GM12878 (cell line): ENCODE results near the gene PPP1R3G. TPM values are rescaled to one million over a fixed set of nuclear protein-coding genes. Genes with fewer than 3 reads are reported as not detected.

Experiments used
- ATAC-seq: fragments of 200-7000 bp; cut with Tn5 transposase; 3 replicates; pipeline ENCODE4 v1.9.1; 2020; ENCODE audit warnings: mild to moderate bottlenecking, moderate library complexity
- BruUV-seq: library from RNA; stranded (reverse); fragments of 400-500 nt; replicated peaks from 2 replicates; lab custom pipeline; 2021; lab: Mats Ljungman, UMichigan
- CTCF ChIA-PET: fragments of 300-600 bp; sonication (Branson Sonifier 250); formaldehyde crosslinking; extraction: SDS; loops from one replicate; lab custom pipeline; 2021; ENCODE audit warnings: inconsistent platforms; lab: Yijun Ruan, JAX
- POLR2A ChIA-PET: fragments of 350-600 bp; formaldehyde crosslinking; extraction: SDS; loops from one replicate; lab custom pipeline; 2021; ENCODE audit warnings: inconsistent platforms; lab: Charles Lee
- RAD21 ChIA-PET: fragments of 300-600 bp; sonication (Branson Sonifier 250); formaldehyde crosslinking; loops from one replicate; lab custom pipeline; 2023; ENCODE audit warnings: antibody characterized with exemption; ENCODE audit not compliant: unreplicated experiment; lab: Charles Lee
- SMC1A ChIA-PET: fragments of 300-600 bp; sonication (Branson Sonifier 250); formaldehyde crosslinking; loops from one replicate; lab custom pipeline; 2023; ENCODE audit not compliant: unreplicated experiment, uncharacterized antibody; lab: Charles Lee
- DNase-seq: peaks from one replicate; pipeline ENCODE4 v3.0.0-alpha.2; 2011; ENCODE audit warnings: low read depth, low spot score
- FAIRE-seq: peaks from 3 replicates; lab custom pipeline; 2011; peaks lifted over from hg19 to GRCh38; lab: Jason Lieb, UNC
- H2AFZ ChIP-seq: 2 replicates; pipeline ENCODE4 v1.6.0; 2011; ENCODE audit warnings: low read depth, low read length, control low read depth; ENCODE audit not compliant: control insufficient read depth
- H3K27ac ChIP-seq: 2 replicates; pipeline ENCODE4 v1.5.1; 2011; ENCODE audit warnings: control low read depth; ENCODE audit not compliant: control insufficient read depth, insufficient read depth
- H3K27me3 ChIP-seq, 2 experiments: replicated peaks in 1 of 2; 2 replicates each; pipeline versions ENCODE4 v1.6.0 to v1.6.1; 2011; ENCODE audit warnings: low read length in 1 of 2; ENCODE audit not compliant: control insufficient read depth in 2 of 2, insufficient read depth in 2 of 2
- H3K36me3 ChIP-seq, 2 experiments: 2 replicates each; pipeline ENCODE4 v1.5.1; 2011; ENCODE audit warnings: low read length in 1 of 2; ENCODE audit not compliant: control insufficient read depth in 2 of 2, insufficient read depth in 2 of 2
- H3K4me1 ChIP-seq: 2 replicates; pipeline ENCODE4 v1.6.1; 2011; ENCODE audit warnings: mild to moderate bottlenecking, low read length, moderate library complexity, mixed read lengths; ENCODE audit not compliant: control insufficient read depth, insufficient read depth
- H3K4me2 ChIP-seq: 2 replicates; pipeline ENCODE4 v1.6.0; 2011; ENCODE audit warnings: control low read depth; ENCODE audit not compliant: control insufficient read depth, insufficient read depth
- H3K4me3 ChIP-seq: fragments of 200-600 bp; sonication (generic); 2 replicates; pipeline ENCODE4 v1.5.1; 2016
- H3K79me2 ChIP-seq: 2 replicates; pipeline ENCODE4 v1.6.0; 2011; ENCODE audit warnings: low read length; ENCODE audit not compliant: control insufficient read depth, insufficient read depth
- H3K9ac ChIP-seq: 2 replicates; pipeline ENCODE4 v1.8.0; 2011; ENCODE audit warnings: low read length, control low read depth, mixed read lengths; ENCODE audit not compliant: control insufficient read depth, insufficient read depth
- H3K9me3 ChIP-seq: replicated peaks from 3 replicates; pipeline ENCODE4 v1.5.1; 2011; ENCODE audit warnings: mild to moderate bottlenecking, low read length; ENCODE audit not compliant: control insufficient read depth, insufficient read depth
- H4K20me1 ChIP-seq: 2 replicates; pipeline ENCODE4 v1.6.0; 2011; ENCODE audit not compliant: control insufficient read depth, insufficient read depth
- CBFB ChIP-seq: IDR thresholded peaks from 2 replicates; pipeline ENCODE4 v1.6.1; 2016; ENCODE audit warnings: antibody characterized with exemption, low read depth
- CHD4 ChIP-seq: fragments of 200-600 bp; sonication (generic); IDR thresholded peaks from 2 replicates; pipeline ENCODE4 v1.6.1; 2016; ENCODE audit warnings: mild to moderate bottlenecking
- CREB1 ChIP-seq: IDR thresholded peaks from 2 replicates; pipeline ENCODE4 v1.6.1; 2012; ENCODE audit warnings: low read depth, mild to moderate bottlenecking, inconsistent platforms
- CTCF ChIP-seq, 3 experiments: IDR thresholded peaks in 2 of 3; conservative IDR thresholded peaks in 1 of 3; 2 replicates each; pipeline ENCODE4 v1.5.1; 2011; ENCODE audit warnings: low read depth in 3 of 3, low read length in 3 of 3, mild to moderate bottlenecking in 3 of 3, control low read depth in 2 of 3, moderate library complexity in 2 of 3, inconsistent platforms in 1 of 3, mixed read lengths in 1 of 3; ENCODE audit not compliant: control insufficient read depth in 2 of 3, insufficient read depth in 1 of 3; ENCODE audit errors: extremely low read depth in 1 of 3
- E4F1 ChIP-seq: fragments of 450-650 bp; IDR thresholded peaks from 2 replicates; pipeline ENCODE4 v1.6.1; 2018; ENCODE audit warnings: borderline replicate concordance, mild to moderate bottlenecking; ENCODE audit not compliant: partially characterized antibody
- JUNB ChIP-seq: IDR thresholded peaks from 2 replicates; pipeline ENCODE4 v1.6.1; 2016; ENCODE audit warnings: antibody characterized with exemption, mild to moderate bottlenecking
- MYC ChIP-seq: IDR thresholded peaks from 2 replicates; pipeline ENCODE4 v1.6.1; 2011; ENCODE audit warnings: mild to moderate bottlenecking, low read length, moderate library complexity, inconsistent platforms; ENCODE audit not compliant: insufficient read depth, insufficient replicate concordance, insufficient read length, severe bottlenecking
- NFIC ChIP-seq: IDR thresholded peaks from 2 replicates; pipeline ENCODE4 v1.6.1; 2012; ENCODE audit warnings: low read depth, mild to moderate bottlenecking, inconsistent platforms, low read length, moderate library complexity
- NR2F1 ChIP-seq: fragments of 450-650 bp; conservative IDR thresholded peaks from 2 replicates; pipeline ENCODE4 v1.6.1; 2017; ENCODE audit warnings: mild to moderate bottlenecking
- PAX5 ChIP-seq: IDR thresholded peaks from 2 replicates; pipeline ENCODE4 v1.6.1; 2011; ENCODE audit warnings: low read depth, low read length, borderline replicate concordance
- PML ChIP-seq: IDR thresholded peaks from 2 replicates; pipeline ENCODE4 v1.6.1; 2012; ENCODE audit warnings: low read length, inconsistent platforms
- POU2F2 ChIP-seq: IDR thresholded peaks from 3 replicates; pipeline ENCODE4 v1.6.1; 2011; ENCODE audit warnings: low read depth, mild to moderate bottlenecking, low read length, borderline replicate concordance
- RUNX3 ChIP-seq: IDR thresholded peaks from 2 replicates; pipeline ENCODE4 v1.6.1; 2012; ENCODE audit warnings: low read length, inconsistent platforms
- SMAD5 ChIP-seq: IDR thresholded peaks from 2 replicates; pipeline ENCODE4 v1.6.1; 2016; ENCODE audit warnings: antibody characterized with exemption, low read depth
- SMC3 ChIP-seq: IDR thresholded peaks from 2 replicates; pipeline ENCODE4 v1.6.1; 2011; ENCODE audit warnings: low read length, improper control_type of control experiment, borderline replicate concordance
- SREBF2 ChIP-seq: IDR thresholded peaks from 2 replicates; pipeline ENCODE4 v1.6.1; 2012; ENCODE audit warnings: mild to moderate bottlenecking, low read length
- ZNF24 ChIP-seq: fragments of 450-650 bp; IDR thresholded peaks from 2 replicates; pipeline ENCODE4 v1.6.1; 2017; ENCODE audit warnings: antibody characterized with exemption, mild to moderate bottlenecking
- WGBS: methylation state at CpG from one replicate; pipeline ENCODE4 v1.1.6; 2016; ENCODE audit warnings: low lambda C conversion rate; ENCODE audit not compliant: insufficient replicate concordance, insufficient coverage; ENCODE audit errors: missing lambda C conversion rate; 5-methylcytosine and 5-hydroxymethylcytosine counted together
- in situ Hi-C: fragments of 300-500 bp; cut with MboI; formaldehyde crosslinking; loops from 9 replicates; pipeline ENCODE4 v1.14.3; 2018; ENCODE audit warnings: mixed read lengths
- intact Hi-C: fragments of 100-400 bp; cut with micrococcal nuclease; formaldehyde crosslinking; loops from one replicate; pipeline ENCODE4 v1.14.2; 2022; ENCODE audit not compliant: unreplicated experiment
- polyA plus RNA-seq, 11 experiments: library from polyadenylated mRNA; depleted of rRNA in 4 of 11; unstranded in 6 of 11; stranded (reverse) in 5 of 11; fragments of >200 nt; fragmentation: Nextera tagmentation in 4 of 11; fragmentation: Illumina TruSeq in 1 of 11; extraction: Ambion mirVana in 4 of 11; extraction: Trizol in 1 of 11; gene quantifications; 1 replicate in 1 of 11; 2 replicates in 10 of 11; pipeline versions ENCODE4 v1.2.1 to v1.2.3, GENCODE V29; 2011 to 2016; ENCODE audit warnings: inconsistent platforms in 2 of 11, missing spikeins in 2 of 11, low read depth in 1 of 11
- total RNA-seq, 4 experiments: library from RNA; depleted of rRNA in 3 of 4; stranded (reverse); fragments of >200 nt in 3 of 4; fragmentation: Illumina TruSeq in 1 of 4; extraction: Trizol in 1 of 4; gene quantifications; 2 replicates each; pipeline versions ENCODE4 v1.2.1 to v1.2.3, GENCODE V29; 2013 to 2021

The PPP1R3G gene
- total and polyA plus RNA-seq, 10 of the 15 experiments (the other 5 are each of a cell fraction or from before 2014, with no cell fraction given) = 0.01 to 0.10 (median 0.04) TPM; not detected in 4

- no peak for TF ChIP-seq MYC
- TF ChIP-seq ZNF24 = no peak
- TF ChIP-seq SMAD5 = no peak
- no peak for TF ChIP-seq JUNB
- TF ChIP-seq PAX5 = peak; percentile 80; the same call in 1 of the 2 replicates
- peak; percentile 64; the same call in 1 of the 2 replicates for TF ChIP-seq CREB1
- TF ChIP-seq CTCF (IDR thresholded peaks at IDR 0.05 in 2 of 3, conservative IDR thresholded peaks at IDR 0.05 in 1 of 3; ENCODE audit: control insufficient read depth in 2 of 3, extremely low read depth in 1 of 3, insufficient read depth in 1 of 3, low read depth in 3 of 3, low read length in 3 of 3) = 0 out of 6 replicates have a peak, but pooled peaks of 1 of the 3 experiments have one; percentile 4
- peak; percentile 14; the same call in 1 of the 2 replicates for TF ChIP-seq NFIC
- TF ChIP-seq PML = no peak
Measured at GRCh38 chr6:5132731-5133130, 47.6 kb downstream of the PPP1R3G start (continued).

GRCh38 chr6:5133943-5134342 is 48.8 kb downstream of the PPP1R3G start:
- no peak for TF ChIP-seq SREBF2
- no peak for TF ChIP-seq RUNX3
- TF ChIP-seq CHD4 = no peak
- TF ChIP-seq CBFB = no peak
- no peak for TF ChIP-seq NR2F1
- no peak for TF ChIP-seq SMC3
- no peak for TF ChIP-seq POU2F2
- no peak for TF ChIP-seq E4F1
- RAD21 ChIA-PET = interaction anchor here (0.9 kb wide), 1 partner anchor 10 kb away, joined by 3 read pairs; no protein-coding TSS in a partner anchor
- no peak overlapping the region for H2AFZ ChIP-seq
- no peak overlapping the region for H3K27ac ChIP-seq
- intact Hi-C loops (loop anchor here (5.0 kb wide), 1 partner anchor 77 kb away; no protein-coding TSS in a partner anchor), in situ Hi-C loops (no loop called here)
- no peaks in the 10 kb centered on the region for H3K9me3 ChIP-seq
- CTCF ChIA-PET = interaction anchor here (0.6 to 1.1 kb wide), 6 partner anchors 10 to 825 kb away, joined by 3 to 16 read pairs (median 3); no protein-coding TSS in a partner anchor
- SMC1A ChIA-PET = interaction anchor here (1.0 to 1.2 kb wide), 2 partner anchors 10 to 168 kb away, joined by 3 to 4 read pairs; no protein-coding TSS in a partner anchor
- no peaks in the 10 kb centered on the region; a peak in 1 of 4 replicates for H3K36me3 ChIP-seq
- FAIRE-seq (peak; percentile 59), DNase-seq (no peak), ATAC-seq (no peak)
- no peak overlapping the region for H3K4me2 ChIP-seq
- WGBS = 96% methylated on average over 2 of the region's 2 CpGs
- no peaks in the 10 kb centered on the region for H4K20me1 ChIP-seq
- BruUV-seq = no TSS peak
- POLR2A ChIA-PET = no interaction called here
- H3K79me2 ChIP-seq = no peaks in the 10 kb centered on the region
- H3K4me1 ChIP-seq = peaks cover 11% of the 10 kb centered on the region
- H3K27me3 ChIP-seq = no peaks in the 10 kb centered on the region
- H3K9ac ChIP-seq = no peak overlapping the region
- H3K4me3 ChIP-seq = no peak overlapping the region
